NCI-H510A treated with DMSO at 0.1 percent for 48 hours (cell line): ENCODE results near the gene USP11.

ENCODE experiments used
- DNase-seq: peaks from one replicate; lab custom pipeline; 2025; lab: John Stamatoyannopoulos, UW

The USP11 gene

GRCh38 chrX:47232803-47233332, at the start of gene USP11:
USP11 (plus strand) TSS chrX:47233009; CDS start chrX:47233044, 35 bp downstream.
- peak; percentile 19 for DNase-seq

GRCh38 chrX:47184486-47184885, 48.3 kb upstream of the USP11 start:
- no peak for DNase-seq

- no peak for DNase-seq
Observed at GRCh38 chrX:47185241-47185640, 47.6 kb upstream of the USP11 start.

GRCh38 chrX:47186096-47186740, 46.6 kb upstream of the USP11 start:
- no peak for DNase-seq

- no peak for DNase-seq
Observed at GRCh38 chrX:47187106-47187677, 45.6 kb upstream of the USP11 start.

GRCh38 chrX:47189906-47190305, 42.9 kb upstream of the USP11 start:
- DNase-seq, result no peak

GRCh38 chrX:47190445-47191269, 42.2 kb upstream of the USP11 start:
- DNase-seq, result peak; percentile 89

- DNase-seq, result peak; percentile 42
Observed at GRCh38 chrX:47191331-47191730, 41.5 kb upstream of the USP11 start.

- DNase-seq, result no peak
Observed at GRCh38 chrX:47191806-47192401, 40.9 kb upstream of the USP11 start.

GRCh38 chrX:47193475-47194193, 39.2 kb upstream of the USP11 start, which contains the start of gene UBA1:
UBA1 (plus strand) TSS chrX:47193829; CDS start chrX:47198803, 4,974 bp downstream.
- peak; percentile 94 for DNase-seq

- DNase-seq, result no peak
Observed at GRCh38 chrX:47194194-47194787, 38.5 kb upstream of the USP11 start.

- no peak for DNase-seq
Observed at GRCh38 chrX:47196098-47196497, 36.7 kb upstream of the USP11 start.

- DNase-seq, result no peak
Observed at GRCh38 chrX:47197526-47197925, 35.3 kb upstream of the USP11 start.

- no peak for DNase-seq
Observed at GRCh38 chrX:47198026-47198686, 34.7 kb upstream of the USP11 start.

GRCh38 chrX:47198687-47199080, 34.1 kb upstream of the USP11 start:
- DNase-seq, result no peak

GRCh38 chrX:47199286-47199685, 33.5 kb upstream of the USP11 start:
- DNase-seq, result no peak

GRCh38 chrX:47200385-47201150, 32.2 kb upstream of the USP11 start:
- no peak for DNase-seq

- DNase-seq, result no peak
Observed at GRCh38 chrX:47201345-47201944, 31.4 kb upstream of the USP11 start.

GRCh38 chrX:47202316-47202715, 30.5 kb upstream of the USP11 start:
- no peak for DNase-seq

- no peak for DNase-seq
Observed at GRCh38 chrX:47202877-47203276, 29.9 kb upstream of the USP11 start.
